GM11168 (cell line): ENCODE measurements around the gene TBCD.

ENCODE experiments used
- in situ Hi-C: fragments of 300-500 bp; cut with MboI; formaldehyde crosslinking; loops from one replicate; pipeline ENCODE4 v1.12.0; 2022; ENCODE audit warnings: low sequenced_read_pairs; ENCODE audit not compliant: unreplicated experiment

The TBCD gene

GRCh38 chr17:82726427-82726826 lies 25.4 kb upstream of the TBCD start:
- in situ Hi-C loops, result no loop called here

GRCh38 chr17:82729479-82730260 lies 22.2 kb upstream of the TBCD start:
- in situ Hi-C loops, result no loop called here

- in situ Hi-C loops, result no loop called here
These were observed 19.6 kb upstream of the TBCD start for GRCh38 chr17:82732118-82732743.

GRCh38 chr17:82734987-82735866 lies 16.6 kb upstream of the TBCD start, which contains the start of gene FN3K:
FN3K (plus strand) TSS chr17:82735615; CDS start chr17:82735637, 22 bp downstream.
- in situ Hi-C loops, result no loop called here

GRCh38 chr17:82736511-82737185 lies 15.2 kb upstream of the TBCD start:
- in situ Hi-C loops, result no loop called here

- in situ Hi-C loops, result no loop called here
These were observed 13.6 kb upstream of the TBCD start for GRCh38 chr17:82737967-82738877.

GRCh38 chr17:82740906-82741759 lies 10.7 kb upstream of the TBCD start:
- in situ Hi-C loops, result loop anchor here (5.0 kb wide), 1 partner anchor 99 kb away; no protein-coding TSS in a partner anchor

GRCh38 chr17:82743344-82744219 lies 8.3 kb upstream of the TBCD start:
- in situ Hi-C loops, result loop anchor here (5.0 kb wide), 1 partner anchor 101 kb away; no protein-coding TSS in a partner anchor

GRCh38 chr17:82744736-82745135 lies 7.1 kb upstream of the TBCD start:
- in situ Hi-C loops, result loop anchor here (5.0 kb wide), 1 partner anchor 102 kb away; no protein-coding TSS in a partner anchor

- in situ Hi-C loops, result no loop called here
These were observed 6.3 kb upstream of the TBCD start for GRCh38 chr17:82745524-82745923.

GRCh38 chr17:82748756-82749155 lies 3.1 kb upstream of the TBCD start:
- in situ Hi-C loops, result no loop called here

- in situ Hi-C loops, result no loop called here
These were observed 1.5 kb upstream of the TBCD start for GRCh38 chr17:82750241-82750908.

- in situ Hi-C loops, result no loop called here
These were observed 694 bp upstream of the TBCD start for GRCh38 chr17:82751171-82751570.

- in situ Hi-C loops, result no loop called here
These were observed 721 bp downstream of the TBCD start for GRCh38 chr17:82752371-82753200.

- in situ Hi-C loops, result no loop called here
These were observed 1.3 kb downstream of the TBCD start for GRCh38 chr17:82753201-82753464.
